Measurements from ENCODE around the gene SGK2.

Gene SGK2

DNA sequence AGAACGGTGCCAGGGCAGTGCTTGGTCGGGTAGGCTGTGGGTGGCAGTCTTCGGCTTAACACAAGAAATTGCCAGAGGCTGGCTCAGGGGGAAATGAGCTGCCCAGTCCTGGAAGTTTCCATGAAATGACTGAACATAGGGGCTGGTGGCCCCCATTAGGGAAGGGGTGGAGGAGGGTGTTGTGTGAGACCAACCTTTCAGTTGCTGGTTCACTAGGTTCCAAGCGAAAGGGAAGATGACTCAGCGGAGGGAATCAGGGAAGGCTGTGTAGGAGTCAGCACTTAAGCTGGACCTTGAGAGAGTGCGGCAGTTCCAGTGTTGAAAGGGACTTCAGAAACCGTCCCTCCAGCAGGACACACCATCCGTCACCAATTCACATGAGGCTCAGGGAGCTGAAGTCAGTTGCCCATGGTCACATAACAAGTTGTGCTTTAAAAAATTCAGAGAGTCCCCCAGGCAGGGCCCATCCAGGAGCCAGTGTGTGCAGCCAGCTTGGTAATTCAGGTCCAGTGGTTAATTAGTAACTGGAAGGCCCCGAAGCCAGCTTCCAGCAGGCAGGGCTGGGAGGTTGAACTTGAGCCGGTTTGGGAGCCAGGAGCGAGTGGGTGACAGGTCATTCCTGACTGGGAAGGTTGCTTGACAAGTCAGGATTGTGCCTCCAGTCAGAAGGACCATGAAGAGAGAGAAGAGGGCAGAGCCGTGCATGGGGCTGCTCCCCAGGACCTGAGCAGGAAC, at the start of gene SGK2:
SGK2 (plus strand) TSS at position 616 of the 735 bp plus-strand sequence. CDS start 7,469 bp downstream, outside the sequence.
- no peak for DNase-seq (ENCODE audit: extremely low spot score)
- TF ChIP-seq, protein P1, sequence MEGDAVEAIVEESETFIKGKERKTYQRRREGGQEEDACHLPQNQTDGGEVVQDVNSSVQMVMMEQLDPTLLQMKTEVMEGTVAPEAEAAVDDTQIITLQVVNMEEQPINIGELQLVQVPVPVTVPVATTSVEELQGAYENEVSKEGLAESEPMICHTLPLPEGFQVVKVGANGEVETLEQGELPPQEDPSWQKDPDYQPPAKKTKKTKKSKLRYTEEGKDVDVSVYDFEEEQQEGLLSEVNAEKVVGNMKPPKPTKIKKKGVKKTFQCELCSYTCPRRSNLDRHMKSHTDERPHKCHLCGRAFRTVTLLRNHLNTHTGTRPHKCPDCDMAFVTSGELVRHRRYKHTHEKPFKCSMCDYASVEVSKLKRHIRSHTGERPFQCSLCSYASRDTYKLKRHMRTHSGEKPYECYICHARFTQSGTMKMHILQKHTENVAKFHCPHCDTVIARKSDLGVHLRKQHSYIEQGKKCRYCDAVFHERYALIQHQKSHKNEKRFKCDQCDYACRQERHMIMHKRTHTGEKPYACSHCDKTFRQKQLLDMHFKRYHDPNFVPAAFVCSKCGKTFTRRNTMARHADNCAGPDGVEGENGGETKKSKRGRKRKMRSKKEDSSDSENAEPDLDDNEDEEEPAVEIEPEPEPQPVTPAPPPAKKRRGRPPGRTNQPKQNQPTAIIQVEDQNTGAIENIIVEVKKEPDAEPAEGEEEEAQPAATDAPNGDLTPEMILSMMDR (IDR thresholded peaks at IDR 0.05; ENCODE audit: control extremely low read depth, extremely low read depth, low read depth, missing control alignments) = no peak
- POLR2A ChIA-PET = no interaction called here
- CTCF ChIA-PET = interaction anchor here (0.8 to 4.6 kb wide), 6 partner anchors 11 to 524 kb away, joined by 3 to 30 read pairs (median 4); no protein-coding TSS in a partner anchor

DNA sequence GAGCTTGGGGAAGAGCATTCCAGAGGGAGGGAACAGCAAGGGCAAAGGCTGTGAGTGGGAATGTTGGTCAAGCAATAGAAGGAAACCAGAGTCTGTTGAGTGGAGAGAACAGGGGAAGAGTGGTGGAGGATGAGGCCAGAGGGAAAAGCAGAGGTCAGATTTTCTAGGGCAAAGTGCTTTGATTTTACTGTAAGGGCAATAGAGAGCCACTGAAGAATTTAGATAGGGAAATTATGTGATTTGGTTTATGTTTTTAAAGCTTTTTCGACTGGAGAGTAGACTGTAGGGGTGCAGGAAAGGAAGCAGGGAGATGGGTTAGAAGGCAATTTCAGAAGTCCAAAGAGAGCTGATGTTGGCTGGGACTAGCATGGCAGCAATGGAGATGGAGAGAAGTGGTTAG, 46.9 kb upstream of the SGK2 start:
- CTCF ChIA-PET = no interaction called here
- TF ChIP-seq, protein P1 (IDR thresholded peaks at IDR 0.05; ENCODE audit: control extremely low read depth, extremely low read depth, low read depth, missing control alignments) = no peak
- POLR2A ChIA-PET = no interaction called here
- DNase-seq (ENCODE audit: extremely low spot score) = no peak

DNA sequence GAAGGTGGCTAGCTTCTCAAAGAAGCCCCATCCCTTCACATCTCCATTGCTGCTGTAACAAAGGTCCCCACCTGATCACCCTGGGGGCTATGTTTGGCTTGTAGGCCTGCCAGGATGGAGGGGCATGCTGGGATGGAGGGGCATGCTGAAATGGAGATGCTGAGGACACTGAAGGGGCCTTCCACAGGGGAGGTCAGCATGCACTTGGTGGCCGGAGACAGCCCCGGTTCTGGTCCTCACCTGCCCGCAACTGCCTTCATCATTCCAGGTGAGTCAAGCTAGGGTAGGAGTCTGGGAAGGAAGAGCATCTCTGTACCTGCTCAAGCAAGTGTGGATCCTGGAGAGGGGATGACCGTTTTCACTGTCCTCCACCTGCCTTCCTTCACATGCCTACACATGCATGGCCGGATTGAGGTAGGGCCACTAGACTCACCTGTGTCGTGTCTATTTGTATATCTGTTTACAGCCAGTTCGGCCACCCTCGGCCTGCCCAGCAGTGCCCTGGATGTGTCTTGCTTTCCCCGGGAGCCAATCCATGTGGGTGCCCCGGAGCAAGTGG, 45.4 kb upstream of the SGK2 start:
- POLR2A ChIA-PET = interaction anchor here (1.0 to 1.4 kb wide), 2 partner anchors 52 to 56 kb away, joined by 3 to 5 read pairs; partner anchors contain the start of gene SRSF6
- CTCF ChIA-PET = interaction anchor here (1.1 to 3.5 kb wide), 6 partner anchors 15 to 173 kb away, joined by 3 to 13 read pairs (median 6); partner anchors contain the start of gene SRSF6

DNA sequence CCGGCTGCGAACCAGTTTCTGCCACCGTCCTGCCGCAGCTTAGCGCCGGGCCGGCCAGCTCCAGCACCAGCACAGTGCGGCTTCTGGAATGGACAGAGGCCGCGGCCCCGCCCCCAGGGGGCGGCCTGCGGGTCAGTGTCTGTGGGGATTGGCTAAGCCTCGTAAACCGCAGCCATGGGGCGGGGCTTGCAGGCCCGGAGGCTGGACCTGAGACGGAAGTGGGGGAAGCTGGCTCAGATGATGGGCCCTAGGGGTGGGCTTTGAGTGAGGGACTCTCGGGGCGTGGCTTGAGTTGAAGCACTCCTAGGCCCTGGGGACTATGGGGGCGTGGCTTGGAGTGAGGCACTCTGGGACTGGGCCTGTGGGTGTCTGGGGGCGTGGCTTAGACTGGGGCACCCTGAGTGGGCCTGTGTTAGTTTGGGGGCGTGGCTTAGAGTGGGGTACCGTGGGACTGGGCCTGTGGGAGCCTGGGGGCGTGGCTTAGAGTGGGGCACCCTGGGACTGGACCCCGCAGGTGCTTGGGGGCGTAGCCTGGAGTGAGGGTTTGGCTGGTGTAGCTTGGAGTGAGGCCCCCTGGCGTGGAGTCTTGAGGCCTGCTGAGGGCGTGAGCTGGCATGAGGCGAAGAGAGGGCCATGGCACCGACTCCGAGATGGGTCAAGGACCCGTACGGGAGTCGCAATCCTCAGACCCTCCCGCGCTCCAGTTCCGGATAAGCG, 44.7 kb upstream of the SGK2 start:
- DNase-seq (ENCODE audit: extremely low spot score) = peak; percentile 97
- ChIA-PET POLR2A (interaction anchor here (0.7 to 1.4 kb wide), 3 partner anchors 53 to 56 kb away, joined by 3 to 5 read pairs (median 3); partner anchors contain the start of gene SRSF6), CTCF (interaction anchor here (0.7 to 3.5 kb wide), 9 partner anchors 12 to 173 kb away, joined by 3 to 13 read pairs (median 4); partner anchors contain the start of gene SRSF6)
- TF ChIP-seq, protein P1 (IDR thresholded peaks at IDR 0.05; ENCODE audit: control extremely low read depth, extremely low read depth, low read depth, missing control alignments) = peak; percentile 22

More for the DNA sequence above, 45.4 kb upstream of the SGK2 start:
- DNase-seq (ENCODE audit: extremely low spot score) = no peak
- TF ChIP-seq, protein P1 (IDR thresholded peaks at IDR 0.05; ENCODE audit: control extremely low read depth, extremely low read depth, low read depth, missing control alignments) = no peak

DNA sequence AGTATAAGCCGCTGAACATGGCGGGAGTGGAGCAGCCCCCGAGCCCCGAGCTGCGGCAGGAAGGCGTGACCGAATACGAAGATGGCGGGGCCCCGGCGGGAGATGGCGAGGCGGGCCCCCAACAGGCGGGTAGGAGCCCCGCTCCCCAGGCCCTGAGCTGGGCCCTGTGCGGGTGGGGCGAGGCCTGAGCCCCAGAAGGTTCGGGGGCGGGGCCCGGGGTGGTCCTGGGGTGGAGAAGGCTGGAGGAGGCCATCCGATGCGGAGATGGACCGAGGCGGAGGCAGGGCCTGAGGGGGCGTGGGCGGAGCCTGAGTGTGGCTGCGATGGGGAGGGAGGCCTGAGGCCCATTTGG, 44.2 kb upstream of the SGK2 start:
- TF ChIP-seq, protein P1 (IDR thresholded peaks at IDR 0.05; ENCODE audit: control extremely low read depth, extremely low read depth, low read depth, missing control alignments) = no peak
- peak; percentile 44 for DNase-seq (ENCODE audit: extremely low spot score)
- ChIA-PET CTCF (interaction anchor here (0.7 to 3.5 kb wide), 10 partner anchors 12 to 172 kb away, joined by 3 to 16 read pairs (median 4); partner anchors contain the start of gene SRSF6), POLR2A (interaction anchor here (0.7 to 1.0 kb wide), 2 partner anchors 53 to 56 kb away, joined by 3 read pairs; no protein-coding TSS in a partner anchor)

DNA sequence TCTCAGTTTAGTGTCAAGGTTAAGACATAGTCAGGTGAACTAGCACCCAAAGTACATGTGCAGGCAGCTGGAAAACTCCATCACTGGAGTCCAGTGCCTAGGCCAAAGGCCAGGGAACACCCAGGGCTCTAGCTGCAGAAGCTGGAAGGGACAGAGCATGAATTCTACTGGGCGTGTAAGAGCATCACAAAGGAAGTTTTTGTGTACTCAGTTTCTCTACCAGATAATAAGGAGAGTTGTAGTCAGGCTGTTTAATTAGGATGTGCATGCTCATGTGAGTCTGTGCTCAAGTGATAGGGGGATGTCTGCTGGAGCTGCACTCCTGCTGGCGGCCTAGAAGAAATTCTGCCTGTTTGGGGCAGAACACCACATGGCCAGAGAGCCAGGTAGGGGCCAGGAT, 43.2 kb upstream of the SGK2 start:
- POLR2A ChIA-PET = no interaction called here
- TF ChIP-seq, protein P1 (IDR thresholded peaks at IDR 0.05; ENCODE audit: control extremely low read depth, extremely low read depth, low read depth, missing control alignments) = no peak
- CTCF ChIA-PET = interaction anchor here (1.0 to 3.5 kb wide), 5 partner anchors 10 to 175 kb away, joined by 3 to 16 read pairs (median 5); no protein-coding TSS in a partner anchor
- no peak for DNase-seq (ENCODE audit: extremely low spot score)
